GM21526 (cell line): ENCODE measurements around the gene SLC25A43.
"Not testable (repeated sequence)": the region's sequence is repeated elsewhere in the genome, so short reads cannot be mapped to it uniquely, and the experiment has no call there.

ENCODE experiments used
- ATAC-seq: cut with Tn5 transposase; IDR thresholded peaks from one replicate; pipeline ENCODE4 v1.9.1; 2021; ENCODE audit warnings: moderate library complexity; ENCODE audit not compliant: unreplicated experiment, low FRiP score

The SLC25A43 gene

GRCh38 chrX:119406776-119407175, 7.6 kb downstream of the SLC25A43 start:
- ATAC-seq: no peak

- no peak for ATAC-seq
These were observed 8.5 kb downstream of the SLC25A43 start for GRCh38 chrX:119407681-119408080.

- no peak for ATAC-seq
These were observed 11.1 kb downstream of the SLC25A43 start for GRCh38 chrX:119410027-119410819.

- ATAC-seq: no peak
These were observed 11.7 kb downstream of the SLC25A43 start for GRCh38 chrX:119410854-119411253.

- ATAC-seq: no peak
These were observed 12.8 kb downstream of the SLC25A43 start for GRCh38 chrX:119411959-119412358.

- no peak for ATAC-seq
These were observed 18.2 kb downstream of the SLC25A43 start for GRCh38 chrX:119417376-119417775.

- no peak for ATAC-seq
These were observed 18.7 kb downstream of the SLC25A43 start for GRCh38 chrX:119417842-119418241.

- no peak for ATAC-seq
These were observed 20.0 kb downstream of the SLC25A43 start for GRCh38 chrX:119419146-119419545.

GRCh38 chrX:119419898-119420297, 20.8 kb downstream of the SLC25A43 start:
- no peak for ATAC-seq

- no peak for ATAC-seq
These were observed 22.0 kb downstream of the SLC25A43 start for GRCh38 chrX:119421016-119421705.

- no peak for ATAC-seq
These were observed 24.5 kb downstream of the SLC25A43 start for GRCh38 chrX:119423631-119424030.

- no peak for ATAC-seq
These were observed 25.9 kb downstream of the SLC25A43 start for GRCh38 chrX:119424999-119425398.

- ATAC-seq: peak; percentile 78
These were observed 28.1 kb downstream of the SLC25A43 start for GRCh38 chrX:119427024-119427794.

- no peak for ATAC-seq
These were observed 28.7 kb downstream of the SLC25A43 start for GRCh38 chrX:119427795-119428185.

- ATAC-seq: no peak
These were observed 30.3 kb downstream of the SLC25A43 start for GRCh38 chrX:119429471-119429870.

- ATAC-seq: not testable (repeated sequence)
These were observed 42.2 kb downstream of the SLC25A43 start for GRCh38 chrX:119441295-119441694.

GRCh38 chrX:119442286-119442685, 43.1 kb downstream of the SLC25A43 start:
- no peak for ATAC-seq

- ATAC-seq: no peak
These were observed 54.1 kb downstream of the SLC25A43 start for GRCh38 chrX:119453202-119453601.

- no peak for ATAC-seq
These were observed 56.1 kb downstream of the SLC25A43 start for GRCh38 chrX:119455264-119455663.

GRCh38 chrX:119459181-119459580, 60.0 kb downstream of the SLC25A43 start:
- ATAC-seq: no peak

GRCh38 chrX:119465555-119465954, 66.4 kb downstream of the SLC25A43 start:
- no peak for ATAC-seq
